ENCODE data around the gene SRA1.

The SRA1 gene

DNA sequence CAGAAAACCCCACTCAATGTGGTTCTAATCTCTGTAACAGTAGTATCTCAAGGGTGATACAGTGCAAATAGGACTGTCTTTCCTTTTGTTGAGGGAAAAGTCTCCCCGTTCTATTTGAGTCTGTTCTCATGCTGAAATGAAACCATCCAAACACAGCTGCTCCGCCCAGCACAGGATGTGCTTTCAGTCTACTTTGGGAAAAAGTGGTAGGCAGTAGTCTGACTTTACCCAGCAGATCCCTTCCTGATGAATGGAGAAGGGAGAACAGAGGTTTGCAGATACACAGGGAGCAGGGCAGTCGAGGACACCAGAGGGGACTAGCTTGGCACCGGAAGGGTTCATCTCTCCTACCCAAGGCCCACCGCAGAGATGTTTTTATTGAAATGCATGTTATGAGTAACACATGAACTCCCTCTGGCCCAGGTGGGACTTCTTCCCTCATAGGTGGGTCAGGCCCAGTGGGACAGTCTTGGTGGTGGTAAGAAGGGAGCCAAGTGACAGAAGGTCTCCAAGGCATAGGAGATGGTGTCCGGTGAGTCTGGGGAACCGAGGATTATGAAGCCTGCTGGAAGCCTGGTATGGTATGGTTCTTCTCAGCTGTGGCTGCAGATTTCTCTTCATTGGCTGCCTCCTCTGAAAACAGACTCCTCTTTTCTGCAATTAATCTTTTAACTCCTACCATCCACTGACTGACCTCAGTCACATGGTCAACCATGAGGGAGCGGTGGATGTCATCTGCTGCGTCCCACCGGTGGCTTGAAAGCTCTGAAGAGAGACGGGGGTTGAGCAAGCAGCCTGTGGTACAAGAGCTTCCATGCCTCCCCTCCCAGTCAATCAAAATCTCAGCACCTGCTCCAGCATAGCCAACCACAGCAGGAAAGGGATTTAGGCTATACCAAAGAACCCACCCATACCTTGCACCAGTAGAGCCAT, 6.9 kb downstream of the SRA1 start:
- DNase-seq (ENCODE audit: low read depth) = no peak

DNA sequence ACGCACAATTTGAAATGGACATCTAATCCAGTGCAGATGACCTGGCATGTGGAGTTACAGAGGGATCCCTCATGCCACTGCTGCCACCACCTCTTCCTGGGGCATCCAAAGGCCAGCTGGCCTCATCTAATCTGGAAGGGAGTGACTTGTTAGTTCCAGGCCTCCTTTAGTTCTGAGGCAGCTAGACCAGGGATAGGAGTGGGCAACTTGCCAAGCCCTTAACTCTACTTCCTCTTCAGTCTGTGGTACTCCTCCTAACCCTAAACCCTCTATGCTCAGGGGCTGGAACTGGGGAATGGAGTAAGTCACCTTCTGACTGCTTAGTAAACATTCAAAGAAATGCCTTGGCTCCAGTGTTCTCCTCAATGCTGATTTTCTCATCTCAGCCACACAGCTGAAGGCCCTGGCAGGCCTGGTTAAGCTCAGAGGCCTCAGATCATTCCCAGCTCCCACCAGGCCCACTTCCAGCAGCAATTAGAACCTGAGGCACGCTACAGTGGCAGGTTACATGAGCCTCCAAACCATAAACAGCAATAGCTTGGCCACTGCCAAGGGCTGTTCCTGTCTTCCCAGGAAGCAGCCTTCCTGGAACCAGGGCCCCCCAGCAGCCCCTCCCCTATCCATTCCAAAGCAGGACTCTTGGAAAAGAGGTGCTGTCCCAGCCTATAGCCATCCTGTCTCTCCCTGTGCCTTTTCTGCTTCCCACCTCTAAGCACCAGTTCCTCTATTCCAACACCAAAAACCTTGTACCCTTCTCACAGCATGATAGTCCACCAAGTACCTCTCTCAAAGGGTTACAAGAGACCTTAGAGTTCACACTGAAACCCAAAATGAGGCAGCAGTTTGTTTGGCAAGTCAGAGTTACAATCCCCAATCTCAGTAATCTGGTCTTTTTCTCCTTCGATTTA, 7.8 kb downstream of the SRA1 start:
- no peak for DNase-seq (ENCODE audit: low read depth)

DNA sequence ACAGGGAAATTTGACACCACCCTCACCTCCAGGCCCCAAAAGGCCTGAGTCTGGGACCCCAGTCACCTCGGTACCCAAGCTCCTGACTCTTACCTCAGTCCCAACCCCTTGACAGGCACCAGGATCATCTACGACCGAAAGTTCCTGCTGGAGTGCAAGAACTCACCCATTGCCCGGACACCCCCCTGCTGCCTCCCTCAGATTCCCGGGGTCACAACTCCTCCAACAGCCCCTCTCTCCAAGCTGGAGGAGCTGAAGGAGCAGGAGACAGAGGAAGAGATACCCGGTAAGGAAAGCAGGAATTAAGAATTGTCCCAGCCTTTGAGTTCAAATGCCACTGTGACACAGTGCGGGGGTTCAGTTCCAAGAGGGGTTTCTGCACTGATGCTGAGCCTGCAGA, 8.5 kb downstream of the SRA1 start:
- no peak for DNase-seq (ENCODE audit: low read depth)

GRCh38 chr5:140548300-140548688, 9.0 kb downstream of the SRA1 start:
- no peak for DNase-seq (ENCODE audit: low read depth)

DNA sequence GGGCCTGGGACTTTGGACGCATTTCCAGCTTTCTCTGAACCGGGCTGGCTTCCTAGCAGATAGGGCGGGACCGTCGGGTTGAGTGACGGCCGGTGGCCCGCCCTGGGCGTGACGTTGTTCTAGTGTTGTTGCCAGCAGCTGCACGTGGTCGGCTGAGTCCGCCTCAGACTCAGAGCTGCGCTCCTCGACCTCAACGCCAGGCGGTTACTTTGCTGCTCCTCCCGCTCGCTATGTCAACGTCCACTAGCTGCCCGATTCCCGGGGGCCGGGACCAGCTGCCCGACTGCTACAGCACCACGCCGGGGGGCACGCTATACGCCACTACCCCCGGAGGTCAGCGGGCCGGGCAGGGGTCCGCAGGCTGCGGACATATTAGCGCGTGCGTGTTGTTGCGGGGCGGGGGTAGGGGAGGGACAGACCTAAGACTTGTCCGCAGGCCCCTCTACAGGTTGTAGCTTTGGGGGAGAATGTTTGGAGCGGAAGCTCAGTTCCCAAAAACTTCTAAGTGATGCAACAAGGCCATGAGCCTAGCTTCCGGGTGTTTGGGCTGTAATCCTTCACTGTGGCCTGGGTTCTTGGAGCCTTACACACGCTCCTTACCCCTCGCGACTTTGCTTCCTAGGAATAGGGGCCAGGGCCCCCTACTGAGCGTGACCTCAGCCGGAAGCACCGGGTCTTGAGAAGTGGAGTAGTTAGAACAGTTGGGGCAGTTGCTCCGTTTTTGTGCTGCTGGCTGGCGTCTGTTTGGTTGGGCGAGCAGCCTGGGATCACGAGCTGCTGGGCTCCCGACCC, 9.6 kb downstream of the SRA1 start, which contains the start of gene EIF4EBP3:
Gene EIF4EBP3 (plus strand): TSS at position 155 of the 792 bp plus-strand sequence. CDS start 76 bp downstream, at position 231.
- peak; percentile 72 for DNase-seq (ENCODE audit: low read depth)

GRCh38 chr5:140546851-140547507, 10.3 kb downstream of the SRA1 start:
- no peak for DNase-seq (ENCODE audit: low read depth)

GRCh38 chr5:140545606-140546005, 11.7 kb downstream of the SRA1 start:
- DNase-seq (ENCODE audit: low read depth) = no peak

GRCh38 chr5:140544986-140545385, 12.3 kb downstream of the SRA1 start:
- no peak for DNase-seq (ENCODE audit: low read depth)

DNA sequence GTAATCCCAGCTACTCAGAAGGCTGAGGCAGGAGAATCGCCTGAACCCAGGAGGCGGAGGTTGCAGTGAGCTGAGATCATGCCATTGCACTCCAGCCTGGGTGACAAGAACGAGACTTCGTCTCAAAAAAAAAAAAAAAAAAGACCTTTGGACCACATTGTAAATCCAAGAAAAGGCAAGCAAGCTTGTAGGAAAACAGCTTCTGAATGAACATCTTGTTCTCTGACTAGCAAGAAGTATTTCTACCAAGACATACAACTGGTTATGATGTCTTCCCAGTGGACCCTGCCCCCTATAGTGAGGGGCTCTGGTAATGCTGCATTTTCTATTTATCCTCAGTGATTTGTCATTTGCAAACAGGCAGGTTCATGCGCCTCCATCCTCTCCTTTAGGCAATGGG, 14.3 kb downstream of the SRA1 start:
- DNase-seq (ENCODE audit: low read depth) = no peak

DNA sequence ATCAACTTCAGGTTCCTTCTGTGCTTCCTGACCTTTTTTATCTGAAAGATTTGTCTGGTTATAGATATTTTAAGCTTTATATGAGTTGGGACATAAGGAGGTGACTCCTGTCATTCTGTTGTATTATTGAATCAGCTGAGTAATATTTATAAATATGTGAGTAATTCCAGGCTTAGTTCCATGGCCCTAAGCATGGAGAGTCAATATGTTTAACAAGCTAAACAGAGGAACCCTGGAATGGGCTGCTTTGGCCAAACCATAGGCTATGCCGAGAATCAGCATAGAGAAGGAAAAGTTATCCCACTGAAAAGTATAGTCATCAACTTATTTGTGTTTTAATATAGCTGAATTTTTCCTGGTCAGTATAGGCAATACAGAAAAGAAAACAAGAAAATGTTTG, 17.0 kb downstream of the SRA1 start:
- DNase-seq (ENCODE audit: low read depth) = no peak

DNA sequence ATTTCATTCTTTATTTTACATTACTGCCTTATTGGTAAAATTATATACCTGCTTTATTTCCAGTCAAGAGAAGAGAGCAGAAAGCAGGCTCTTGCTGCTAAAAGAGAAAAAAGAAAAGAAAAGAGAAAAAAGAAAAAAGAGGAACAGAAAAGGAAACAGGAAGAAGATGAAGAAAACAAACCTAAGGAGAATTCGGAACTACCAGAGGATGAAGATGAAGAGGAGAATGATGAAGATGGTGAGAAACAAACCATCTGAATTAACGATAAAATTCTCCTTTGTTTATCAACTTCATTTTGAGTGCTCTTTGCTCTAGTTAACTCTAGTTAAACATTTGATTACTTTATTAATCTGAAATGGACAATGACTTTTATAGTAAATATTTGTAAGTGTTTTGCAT, 33.3 kb downstream of the SRA1 start:
- DNase-seq (ENCODE audit: low read depth) = no peak

DNA sequence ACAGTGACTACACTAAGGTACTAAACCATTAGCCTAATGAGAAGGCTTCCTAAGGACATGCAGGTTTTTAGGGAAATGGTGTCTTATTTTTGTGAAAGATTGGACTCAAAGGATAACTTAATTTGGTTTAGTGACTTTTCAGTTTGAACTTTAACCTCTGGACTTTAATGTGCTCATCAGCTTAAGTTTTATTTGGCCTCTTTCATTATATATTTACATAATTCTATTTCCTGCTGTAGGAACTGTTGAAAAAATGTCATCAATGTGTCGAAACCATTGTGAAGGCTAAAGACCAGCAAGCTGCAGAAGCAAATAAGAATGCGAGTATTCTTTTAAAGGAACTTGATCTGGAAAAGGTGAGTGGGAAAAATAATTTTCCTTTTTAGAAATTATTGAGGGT, 44.1 kb downstream of the SRA1 start:
- no peak for DNase-seq (ENCODE audit: low read depth)

GRCh38 chr5:140509898-140510297, 47.4 kb downstream of the SRA1 start:
- DNase-seq (ENCODE audit: low read depth) = no peak

DNA sequence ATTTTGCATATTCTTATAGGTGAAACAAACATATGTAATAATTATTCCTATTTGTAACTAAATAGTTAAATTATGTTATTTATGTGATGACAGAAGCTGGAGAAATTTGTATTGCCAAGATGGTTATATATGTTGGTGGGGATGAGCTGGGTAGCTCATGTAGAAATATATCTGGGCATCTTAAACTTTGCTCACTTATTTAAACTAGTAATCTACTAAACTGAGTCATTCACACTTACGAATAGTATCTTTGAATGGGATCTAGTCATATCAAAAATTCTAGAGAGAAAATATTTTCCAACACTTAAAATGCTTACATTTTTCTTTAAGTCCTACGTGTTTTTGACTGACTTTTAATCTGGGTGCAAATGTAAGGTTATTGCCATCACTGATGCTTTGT, 54.4 kb downstream of the SRA1 start:
- DNase-seq (ENCODE audit: low read depth) = no peak
